ENCODE results near the gene TBKBP1. TPM values are rescaled to one million over a fixed set of nuclear protein-coding genes. Genes with fewer than 3 reads are reported as not detected.

TBKBP1 gene
- total RNA-seq, 1 donor from 2014 or later, result 52.7 TPM

DNA sequence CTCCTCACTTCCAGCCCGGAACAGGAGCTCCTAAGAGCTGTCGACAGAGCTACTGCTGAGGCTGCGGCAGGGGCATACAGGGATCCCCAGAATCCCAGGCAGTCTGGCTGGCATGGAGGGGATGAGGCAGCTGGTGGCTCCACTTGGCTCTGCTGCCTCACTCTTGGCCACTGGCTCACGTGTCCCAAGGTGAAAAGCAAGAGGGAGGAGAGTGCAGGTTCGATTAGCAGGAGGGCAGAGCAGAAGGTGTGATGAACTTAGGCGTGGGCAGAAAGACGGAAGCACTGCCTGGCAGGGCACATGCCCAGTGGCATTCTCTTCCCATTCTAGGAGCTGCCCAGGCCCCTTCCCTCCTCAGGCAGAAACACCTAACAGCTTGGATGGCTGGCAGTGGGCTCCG is 27.8 kb downstream of the TBKBP1 start:
- H3K4me1 Mint-ChIP-seq, result peaks cover 4% of the 10 kb centered on the region
- no peak overlapping the region for H3K27ac Mint-ChIP-seq

GRCh38 chr17:47724705-47725104 is 30.7 kb downstream of the TBKBP1 start:
- Mint-ChIP-seq H3K27me3 (ENCODE audit: low read depth) (peaks cover 89% of the 10 kb centered on the region), H3K9me3 (no peaks in the 10 kb centered on the region), H3K27ac (no peak overlapping the region), H3K4me1 (no peaks in the 10 kb centered on the region), H3K4me3 (no peak overlapping the region), H3K36me3 (no peaks in the 10 kb centered on the region)
- no peak for DNase-seq (ENCODE audit: low spot score in 2 of 2, unreplicated experiment in 2 of 2)
- TF ChIP-seq, protein P1, sequence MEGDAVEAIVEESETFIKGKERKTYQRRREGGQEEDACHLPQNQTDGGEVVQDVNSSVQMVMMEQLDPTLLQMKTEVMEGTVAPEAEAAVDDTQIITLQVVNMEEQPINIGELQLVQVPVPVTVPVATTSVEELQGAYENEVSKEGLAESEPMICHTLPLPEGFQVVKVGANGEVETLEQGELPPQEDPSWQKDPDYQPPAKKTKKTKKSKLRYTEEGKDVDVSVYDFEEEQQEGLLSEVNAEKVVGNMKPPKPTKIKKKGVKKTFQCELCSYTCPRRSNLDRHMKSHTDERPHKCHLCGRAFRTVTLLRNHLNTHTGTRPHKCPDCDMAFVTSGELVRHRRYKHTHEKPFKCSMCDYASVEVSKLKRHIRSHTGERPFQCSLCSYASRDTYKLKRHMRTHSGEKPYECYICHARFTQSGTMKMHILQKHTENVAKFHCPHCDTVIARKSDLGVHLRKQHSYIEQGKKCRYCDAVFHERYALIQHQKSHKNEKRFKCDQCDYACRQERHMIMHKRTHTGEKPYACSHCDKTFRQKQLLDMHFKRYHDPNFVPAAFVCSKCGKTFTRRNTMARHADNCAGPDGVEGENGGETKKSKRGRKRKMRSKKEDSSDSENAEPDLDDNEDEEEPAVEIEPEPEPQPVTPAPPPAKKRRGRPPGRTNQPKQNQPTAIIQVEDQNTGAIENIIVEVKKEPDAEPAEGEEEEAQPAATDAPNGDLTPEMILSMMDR (IDR thresholded peaks at IDR 0.05; ENCODE audit: unreplicated experiment), result no peak

More for the DNA sequence above, 27.8 kb downstream of the TBKBP1 start:
- Mint-ChIP-seq H3K9me3 (no peaks in the 10 kb centered on the region), H3K36me3 (no peaks in the 10 kb centered on the region), H3K27me3 (ENCODE audit: low read depth) (peaks cover 94% of the 10 kb centered on the region), H3K4me3 (no peak overlapping the region)
- no peak for DNase-seq (ENCODE audit: low spot score in 2 of 2, unreplicated experiment in 2 of 2)
- TF ChIP-seq, protein P1 (IDR thresholded peaks at IDR 0.05; ENCODE audit: unreplicated experiment), result no peak

- H3K4me3 Mint-ChIP-seq, result no peak overlapping the region
- TF ChIP-seq, protein P1 (IDR thresholded peaks at IDR 0.05; ENCODE audit: unreplicated experiment), result no peak
- H3K36me3 Mint-ChIP-seq, result no peaks in the 10 kb centered on the region
- peaks cover 89% of the 10 kb centered on the region for H3K27me3 Mint-ChIP-seq (ENCODE audit: low read depth)
- H3K4me1 Mint-ChIP-seq, result no peaks in the 10 kb centered on the region
- no peak for DNase-seq (ENCODE audit: low spot score in 2 of 2, unreplicated experiment in 2 of 2)
- H3K9me3 Mint-ChIP-seq, result no peaks in the 10 kb centered on the region
- no peak overlapping the region for H3K27ac Mint-ChIP-seq
Observed at GRCh38 chr17:47725446-47726111, 31.6 kb downstream of the TBKBP1 start.

DNA sequence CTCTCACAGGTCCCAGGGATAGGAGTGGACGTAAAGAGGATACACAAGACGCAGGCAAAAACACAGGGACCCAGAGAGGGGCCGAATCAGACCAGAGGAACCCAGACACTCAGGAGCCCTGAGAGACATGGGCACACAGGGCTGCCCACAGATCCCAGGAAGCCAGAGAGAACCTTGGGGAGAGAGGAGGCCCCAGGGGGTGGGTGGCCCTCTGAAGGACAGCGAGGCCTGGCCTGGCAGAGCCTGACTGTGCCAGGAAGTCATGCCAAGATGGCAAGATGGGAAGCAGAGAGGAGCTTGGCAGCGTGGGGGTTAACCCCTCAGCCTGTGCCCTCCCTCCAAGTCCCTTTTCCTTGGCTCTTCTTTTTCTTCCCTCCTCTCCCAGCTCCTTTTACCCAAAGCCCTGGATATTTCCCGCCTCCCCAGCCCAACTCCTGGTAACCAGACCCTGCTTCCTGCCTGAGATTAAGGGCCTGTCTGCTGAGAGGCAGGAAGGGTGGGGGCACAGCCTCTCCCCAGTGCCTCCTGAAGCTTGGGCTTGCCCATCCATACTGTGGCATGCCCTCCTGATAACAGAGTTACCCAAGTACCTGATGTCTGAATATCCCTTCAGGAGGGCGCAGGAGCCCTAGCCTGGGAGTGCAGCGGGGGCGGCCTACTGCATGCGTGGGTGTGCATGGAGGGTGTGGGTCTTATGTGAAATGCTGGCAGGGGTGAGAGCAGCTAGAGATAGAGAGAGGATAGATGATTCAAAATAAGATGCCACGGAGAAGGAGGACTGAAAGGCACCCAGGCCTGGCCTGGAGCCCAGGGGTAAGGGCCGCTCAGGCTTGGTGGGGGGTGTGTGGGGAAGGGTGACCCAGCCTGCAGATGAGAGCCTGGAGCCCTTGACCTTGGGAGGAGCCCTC is 33.1 kb downstream of the TBKBP1 start:
- DNase-seq (ENCODE audit: low spot score in 2 of 2, unreplicated experiment in 2 of 2), result no peak
- Mint-ChIP-seq H3K36me3 (no peaks in the 10 kb centered on the region), H3K27ac (no peak overlapping the region), H3K4me3 (no peak overlapping the region), H3K9me3 (no peaks in the 10 kb centered on the region), H3K27me3 (ENCODE audit: low read depth) (peaks cover 89% of the 10 kb centered on the region), H3K4me1 (no peaks in the 10 kb centered on the region)
- TF ChIP-seq, protein P1 (IDR thresholded peaks at IDR 0.05; ENCODE audit: unreplicated experiment), result no peak

- TF ChIP-seq, protein P1 (IDR thresholded peaks at IDR 0.05; ENCODE audit: unreplicated experiment), result no peak
- no peak for DNase-seq (ENCODE audit: low spot score in 2 of 2, unreplicated experiment in 2 of 2)
- H3K27me3 Mint-ChIP-seq (ENCODE audit: low read depth), result peaks cover 89% of the 10 kb centered on the region
- no peaks in the 10 kb centered on the region for H3K4me1 Mint-ChIP-seq
- H3K9me3 Mint-ChIP-seq, result no peaks in the 10 kb centered on the region
- H3K4me3 Mint-ChIP-seq, result no peak overlapping the region
- H3K36me3 Mint-ChIP-seq, result no peaks in the 10 kb centered on the region
- H3K27ac Mint-ChIP-seq, result no peak overlapping the region
Observed at GRCh38 chr17:47727704-47728036, 33.7 kb downstream of the TBKBP1 start.
